G401.6 (cell line): ENCODE measurements around the gene SH3PXD2A.
A peak's percentile ranks its signal among the peaks of the same experiment; 100 is the strongest.
"Not testable (repeated sequence)": the region's sequence is repeated elsewhere in the genome, so short reads cannot be mapped to it uniquely, and the experiment has no call there.

Experiments
- FAIRE-seq: peaks from 2 replicates; lab custom pipeline; 2012; peaks lifted over from hg19 to GRCh38; lab: Jason Lieb, UNC

Gene SH3PXD2A

GRCh38 chr10:103765168-103765567, 90.2 kb downstream of the SH3PXD2A start:
- no peak for FAIRE-seq

DNA sequence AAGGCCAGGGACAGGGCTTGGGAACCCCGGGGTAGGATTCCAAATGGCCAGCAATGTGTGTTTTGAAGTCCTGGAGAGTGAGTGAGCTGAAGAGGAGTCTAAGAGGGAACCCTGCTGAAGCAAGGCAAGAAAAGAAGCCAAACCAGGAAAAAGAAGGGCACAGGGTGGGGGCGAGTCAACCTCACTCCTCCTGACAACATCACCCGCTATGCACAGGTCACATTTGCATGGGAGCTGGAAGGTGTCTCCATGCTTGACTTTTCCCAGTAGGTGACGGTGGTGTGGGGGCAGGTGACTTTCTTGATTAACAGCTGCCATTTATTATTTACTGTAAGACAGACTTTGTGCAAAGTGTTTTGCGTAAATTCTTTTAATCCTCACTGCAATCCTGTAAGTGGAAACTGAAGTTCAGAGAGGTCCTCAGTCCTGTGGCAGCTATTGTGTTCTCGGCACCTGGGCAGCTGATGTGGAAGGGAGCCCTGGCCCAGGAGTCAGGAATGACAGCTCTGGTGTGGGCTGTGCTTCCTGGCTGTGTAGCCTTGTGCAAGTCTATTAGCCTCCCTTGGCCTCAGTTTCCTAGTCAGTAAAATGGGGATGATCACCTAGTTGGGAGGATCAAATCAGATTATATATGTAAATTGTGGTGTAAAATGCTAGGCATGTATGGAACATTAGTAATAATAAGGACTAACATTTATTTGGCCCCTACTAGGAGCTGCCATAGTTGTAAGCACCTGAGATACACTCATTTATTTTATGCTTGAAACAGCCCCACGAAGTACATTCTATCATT, 90.9 kb downstream of the SH3PXD2A start:
- no peak for FAIRE-seq

DNA sequence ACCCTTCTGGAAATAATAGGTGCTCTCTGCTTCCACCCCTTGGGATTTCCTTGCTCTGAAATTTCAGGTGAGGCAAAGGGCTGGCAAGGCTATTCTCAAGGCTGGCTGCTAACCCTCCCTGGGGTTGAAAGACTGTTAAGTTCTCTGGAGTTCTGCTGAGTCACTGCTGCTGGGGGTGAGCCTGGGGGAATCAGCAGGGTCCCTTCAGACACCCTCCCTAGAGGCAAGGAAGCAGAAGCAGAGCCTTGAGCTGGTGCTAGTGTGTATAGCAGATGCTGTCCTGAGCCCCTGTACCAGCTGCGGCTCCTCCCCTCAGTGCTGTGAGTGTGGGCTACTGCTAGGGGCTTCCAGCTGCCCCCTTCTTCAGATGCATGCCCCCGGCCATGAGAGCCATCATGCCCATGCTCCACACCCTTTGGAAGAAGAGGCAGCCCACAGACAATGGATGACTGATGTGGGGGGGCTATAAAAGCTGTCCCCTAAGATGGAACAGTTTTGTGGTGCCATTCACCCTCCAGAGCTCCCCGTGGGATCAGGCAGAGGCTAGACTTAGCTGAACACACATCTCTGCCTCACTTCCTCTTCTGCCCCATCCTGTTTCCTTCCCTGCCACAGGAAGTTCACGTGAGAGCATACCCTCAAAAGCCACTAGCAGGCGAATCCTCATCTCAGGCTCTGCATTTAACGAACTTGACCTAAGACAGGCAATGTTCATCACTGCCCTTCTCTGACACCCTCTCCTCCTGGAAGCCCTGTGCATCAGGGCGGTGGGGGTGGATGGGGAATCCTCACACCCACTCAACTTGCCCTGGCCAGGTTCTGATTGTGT, 91.8 kb downstream of the SH3PXD2A start:
- no peak for FAIRE-seq

GRCh38 chr10:103762916-103763315, 92.5 kb downstream of the SH3PXD2A start:
- FAIRE-seq, result no peak

DNA sequence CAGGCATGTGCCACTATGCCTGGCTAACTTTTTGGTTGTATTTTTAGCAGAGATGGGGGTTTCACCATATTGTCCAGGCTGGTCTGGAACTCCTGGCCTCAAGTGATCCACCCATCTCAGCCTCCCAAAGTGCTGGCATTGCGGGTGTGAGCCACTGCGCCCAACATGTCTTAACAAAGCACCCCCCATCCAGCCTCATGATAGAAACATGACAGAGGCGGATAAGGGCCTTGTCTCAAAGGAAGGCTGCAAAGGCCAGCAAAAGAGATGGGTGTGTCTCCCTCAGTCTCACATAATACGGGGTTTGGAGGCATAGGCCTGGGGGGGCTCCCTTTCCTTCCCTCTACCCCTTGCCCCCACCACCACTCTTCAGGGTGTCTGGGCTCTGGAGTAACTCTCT, 93.2 kb downstream of the SH3PXD2A start:
- no peak for FAIRE-seq

DNA sequence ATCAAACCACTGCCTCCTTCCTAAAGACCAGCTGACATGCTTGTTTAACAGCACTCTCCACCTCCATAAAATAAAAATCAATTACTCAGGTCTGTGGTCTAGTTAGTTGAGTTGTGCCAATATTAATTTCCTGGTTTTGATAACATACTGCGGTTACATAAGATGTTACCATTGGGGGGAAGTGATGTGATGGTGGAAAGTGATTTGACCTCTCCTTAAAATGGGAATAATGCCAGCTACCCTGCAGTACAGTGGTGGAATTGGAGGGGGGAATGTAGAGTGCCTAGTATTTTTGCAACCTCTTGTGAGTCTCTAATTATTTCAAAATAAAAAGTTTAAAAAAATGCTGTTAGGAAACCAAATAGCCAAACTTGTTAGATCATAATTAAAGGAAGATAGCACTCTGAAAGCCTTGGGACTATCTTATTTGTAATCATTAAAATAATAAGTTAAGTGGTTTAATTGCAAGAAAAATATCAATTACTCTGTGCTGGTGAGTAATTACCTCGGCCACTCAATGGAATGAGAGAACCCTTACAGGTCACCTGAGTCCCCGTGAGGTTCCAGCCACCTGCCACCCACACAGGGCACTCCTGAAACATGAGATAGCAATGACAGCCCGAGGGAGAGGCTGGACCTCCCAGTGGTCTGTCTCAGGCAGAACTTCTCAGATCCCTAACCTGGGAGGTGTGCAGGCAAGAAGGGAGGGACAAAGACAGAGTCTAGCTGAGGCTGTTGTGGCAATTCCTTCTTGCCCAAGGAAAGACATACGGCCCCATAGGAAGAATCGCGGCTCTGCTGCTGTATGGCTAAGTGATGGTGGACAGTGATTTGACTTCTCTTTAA, 94.1 kb downstream of the SH3PXD2A start:
- no peak for FAIRE-seq

DNA sequence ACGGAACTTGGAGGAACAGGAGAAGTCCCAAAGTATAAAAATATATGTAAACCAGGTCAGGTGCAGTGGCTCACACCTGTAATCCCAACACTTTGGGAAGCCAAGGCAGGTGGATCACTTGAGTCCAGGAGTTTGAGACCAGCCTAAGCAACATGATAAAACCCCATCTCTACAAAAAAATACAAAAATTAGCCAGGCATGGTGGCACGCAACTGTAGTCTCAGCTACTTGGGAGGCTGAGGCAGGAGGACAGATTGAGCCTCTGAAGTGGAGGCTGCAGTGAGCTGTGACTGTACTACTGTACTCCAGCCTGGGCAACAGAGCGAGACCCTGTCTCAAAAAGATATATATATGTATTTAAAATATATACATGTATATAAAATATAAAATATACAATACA, 95.1 kb downstream of the SH3PXD2A start:
- FAIRE-seq, result not testable (repeated sequence)

DNA sequence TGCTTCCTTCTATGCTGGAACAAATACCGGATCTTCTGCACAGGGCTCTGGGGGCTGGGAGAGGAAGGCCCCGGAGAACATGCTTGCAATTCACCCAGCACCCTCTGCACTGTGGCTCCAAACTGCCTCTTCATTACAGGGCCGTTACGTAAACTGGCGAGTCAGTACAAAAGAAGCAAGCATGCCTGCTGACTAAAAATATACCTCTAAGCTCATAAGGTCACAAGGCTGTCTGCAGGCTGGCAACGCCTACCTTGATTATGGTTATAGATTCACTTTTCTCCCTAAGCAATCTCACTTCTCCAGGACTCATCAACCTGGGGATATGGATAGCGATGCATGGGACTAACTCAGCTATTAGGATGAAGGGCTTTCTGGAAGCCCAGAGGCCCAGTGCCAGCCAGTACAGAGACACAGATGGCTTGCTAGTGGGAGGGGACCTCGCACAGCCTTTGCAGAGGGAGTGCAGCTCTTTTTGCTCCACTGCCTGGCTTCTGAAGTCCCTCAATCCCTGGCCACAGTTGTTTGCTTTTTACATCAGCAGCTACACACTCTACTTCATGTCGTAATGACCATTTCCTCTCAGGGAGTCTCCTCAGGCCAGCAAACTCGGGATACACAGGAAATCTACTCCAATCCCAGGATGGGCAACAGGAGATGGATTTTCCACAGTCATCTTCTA, 96.1 kb downstream of the SH3PXD2A start:
- no peak for FAIRE-seq

DNA sequence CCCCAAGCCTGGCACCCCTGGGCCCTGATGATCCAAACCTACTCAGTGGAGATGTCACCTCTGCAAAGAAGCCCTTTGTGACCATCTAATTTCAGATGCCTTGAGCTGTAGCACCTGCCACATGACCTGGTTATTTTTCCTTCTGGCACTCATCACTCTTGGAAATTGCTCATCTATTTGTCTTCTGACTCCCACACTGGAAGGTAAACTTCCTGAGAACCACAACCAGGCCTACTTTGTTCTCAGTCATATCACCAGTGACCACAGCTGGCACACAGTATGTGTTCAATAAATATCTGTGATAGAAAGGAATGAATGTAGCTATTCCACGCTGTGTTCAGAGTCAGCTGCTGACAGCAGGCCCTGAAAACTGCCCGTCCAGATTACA, 97.1 kb downstream of the SH3PXD2A start:
- no peak for FAIRE-seq

DNA sequence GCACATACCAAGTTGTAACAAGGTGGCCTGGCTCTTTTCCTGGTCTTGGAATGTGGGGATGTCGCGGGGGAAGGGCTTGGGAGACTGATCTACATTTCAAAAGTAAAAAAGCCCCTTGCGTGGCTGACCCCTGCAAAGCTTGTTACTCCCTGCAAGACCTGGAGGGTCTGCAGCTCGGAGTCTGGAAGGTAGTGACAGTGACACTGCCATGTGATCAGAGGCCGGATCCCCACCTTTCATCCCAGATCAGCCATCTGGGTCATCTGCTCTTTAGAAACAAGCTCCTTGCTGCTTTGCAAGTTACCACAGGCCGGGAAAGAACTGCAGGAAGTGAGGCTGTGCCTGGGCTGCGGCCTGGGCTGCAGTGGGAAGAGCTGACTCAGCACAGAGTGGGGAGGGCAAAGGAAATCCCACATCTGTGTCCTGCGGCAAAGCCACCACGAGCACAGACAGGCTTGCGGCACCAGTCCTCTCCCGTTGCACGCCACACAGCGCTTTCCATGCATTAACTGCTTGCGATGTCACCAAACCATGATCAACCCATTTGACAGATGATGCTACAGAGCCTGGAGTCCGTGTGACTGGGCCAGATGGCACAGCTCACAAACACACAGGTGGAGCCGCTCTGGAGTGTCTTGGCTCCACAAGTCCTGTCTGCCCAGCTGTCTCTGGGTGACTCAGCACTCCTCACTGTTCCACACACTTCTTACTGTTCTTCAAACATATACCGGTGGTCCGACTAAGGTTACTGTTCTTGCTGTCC, 97.7 kb downstream of the SH3PXD2A start:
- FAIRE-seq, result no peak

GRCh38 chr10:103756277-103756869, 99.0 kb downstream of the SH3PXD2A start:
- no peak for FAIRE-seq

DNA sequence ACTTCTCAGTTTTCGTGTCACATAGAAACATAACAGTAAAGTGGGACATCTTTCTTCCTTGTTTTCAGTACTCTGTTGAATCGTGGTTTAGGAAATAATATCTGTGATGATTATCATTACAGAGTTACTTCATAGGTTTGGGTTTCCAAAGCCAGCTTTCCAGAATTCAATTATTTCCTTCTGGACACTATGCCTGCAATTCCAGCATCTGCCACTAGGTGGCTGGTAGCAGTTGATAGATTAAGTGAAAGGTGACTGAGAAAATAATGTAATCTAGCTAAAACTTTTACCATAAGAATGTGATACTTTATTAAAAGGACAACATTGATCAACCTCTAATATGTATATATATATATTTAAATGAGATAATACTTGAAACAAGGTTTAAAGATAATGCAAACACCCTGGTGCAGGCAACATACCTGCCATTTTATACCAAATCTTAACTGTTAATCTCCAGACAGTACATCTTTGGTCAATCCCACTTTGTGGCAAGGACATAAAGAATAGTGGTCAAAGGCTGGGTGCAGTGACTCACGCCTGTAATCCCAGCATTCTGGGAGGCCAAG, 102.6 kb downstream of the SH3PXD2A start:
- peak; percentile 39 for FAIRE-seq

DNA sequence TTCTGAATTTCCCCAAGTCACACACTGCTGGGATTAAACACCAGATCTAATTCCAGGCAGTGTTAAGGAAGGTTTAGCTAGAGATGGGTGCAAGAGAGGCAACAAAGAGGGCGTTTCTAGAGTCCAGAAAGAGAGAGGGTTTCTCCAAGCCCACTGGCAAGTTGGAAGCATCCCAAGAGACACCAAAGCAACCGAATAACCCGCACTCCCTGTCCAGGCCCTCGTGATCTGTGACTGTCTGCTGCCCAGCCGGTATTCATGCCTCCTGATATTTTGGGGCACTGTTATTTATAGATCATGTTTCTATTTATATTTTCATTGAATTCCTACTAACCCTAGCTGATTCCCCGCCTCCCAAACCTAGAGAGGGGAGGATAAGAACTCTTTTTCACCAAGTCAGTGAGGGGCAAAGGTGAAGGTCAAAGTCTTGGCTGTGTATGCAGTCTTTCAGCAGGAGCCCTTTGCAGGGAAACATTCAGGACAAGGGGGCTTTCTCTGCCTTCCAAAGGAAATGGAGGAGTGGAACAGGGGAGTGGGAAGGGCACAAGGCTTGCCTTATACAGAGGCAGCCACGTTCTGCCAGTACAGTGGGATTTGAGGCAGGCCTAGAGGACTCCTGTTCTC, 103.6 kb downstream of the SH3PXD2A start:
- FAIRE-seq, result no peak

DNA sequence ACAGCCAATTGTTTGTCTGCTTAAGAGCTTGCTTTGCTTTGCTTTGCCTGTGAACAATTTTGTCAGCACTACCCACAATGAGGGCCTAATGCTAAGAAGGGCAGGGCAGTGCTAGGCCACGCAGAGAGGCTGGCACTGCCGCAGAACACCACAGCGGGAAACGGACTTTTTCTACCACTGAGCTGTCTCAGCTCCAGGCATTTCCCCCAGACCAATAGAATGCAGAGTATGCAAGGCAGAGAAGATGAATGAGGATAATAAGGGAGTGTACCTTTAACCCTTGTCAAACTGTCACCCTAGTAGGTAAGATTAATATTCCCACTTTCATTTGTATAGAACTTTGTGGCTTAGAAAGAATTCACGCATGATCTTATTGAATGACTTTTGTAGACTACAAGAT, 104.5 kb downstream of the SH3PXD2A start:
- no peak for FAIRE-seq

GRCh38 chr10:103749779-103750178, 105.6 kb downstream of the SH3PXD2A start:
- no peak for FAIRE-seq

- FAIRE-seq, result no peak
These were observed 107.4 kb downstream of the SH3PXD2A start for GRCh38 chr10:103748020-103748419.

DNA sequence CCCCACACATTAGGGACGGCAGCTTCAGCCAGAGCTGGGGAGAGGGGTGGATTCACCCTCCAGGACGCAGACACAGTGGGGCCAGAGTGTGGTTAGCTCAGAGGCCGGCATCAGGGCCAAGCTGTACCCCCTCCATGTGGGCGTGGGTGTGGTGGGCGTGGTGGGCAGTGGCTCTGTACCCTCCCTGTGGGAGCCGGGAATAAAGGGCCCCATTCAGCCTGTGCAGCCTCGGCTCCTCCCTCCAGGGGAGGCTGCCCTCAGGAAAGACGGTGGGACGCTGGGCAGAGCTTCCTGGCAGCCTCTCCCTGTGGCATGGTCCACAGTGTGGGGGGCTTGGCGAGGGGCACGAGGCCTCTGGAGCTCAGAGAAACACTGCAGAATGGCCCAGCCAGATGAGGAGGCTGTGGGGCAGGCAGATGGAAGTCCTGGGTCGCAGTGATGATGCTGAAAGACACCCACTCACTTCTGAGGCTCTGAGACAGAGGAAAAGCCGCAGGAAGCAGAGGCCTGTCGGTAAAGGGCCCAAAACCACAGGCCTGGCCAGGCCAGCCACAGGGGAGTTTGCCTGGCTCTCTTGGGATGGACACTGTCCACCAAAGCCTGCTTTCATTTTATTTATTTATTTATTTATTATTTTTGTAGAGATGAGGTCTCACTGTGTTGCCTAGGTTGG, 108.0 kb downstream of the SH3PXD2A start:
- no peak for FAIRE-seq

DNA sequence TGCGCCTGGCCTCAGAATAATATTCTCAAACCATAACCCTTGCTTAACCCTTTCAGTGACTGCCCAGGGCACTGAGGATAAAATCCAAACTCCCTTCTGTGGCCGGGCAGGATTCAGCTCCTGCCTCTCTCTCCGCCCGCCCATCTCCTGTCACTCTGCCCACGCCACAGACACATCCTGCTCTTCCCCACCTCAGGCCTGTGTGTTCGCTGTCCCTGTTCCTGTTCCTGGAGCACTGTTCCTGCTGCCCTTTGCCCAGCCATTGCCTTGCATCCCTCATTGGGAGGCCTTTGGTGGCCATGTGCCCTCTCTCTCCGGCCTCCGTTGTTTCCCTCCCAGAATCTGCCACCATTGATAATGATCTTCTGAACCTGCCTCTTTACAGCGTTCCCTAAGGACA, 108.8 kb downstream of the SH3PXD2A start:
- no peak for FAIRE-seq
